Epidermal melanocyte (primary cell): ENCODE measurements around the gene MYO9B.

Experiments
- DNase-seq: peaks from one replicate; pipeline ENCODE4 v3.0.0; 2011; ENCODE audit warnings: low spot score; ENCODE audit not compliant: insufficient read length

MYO9B gene, protein sequence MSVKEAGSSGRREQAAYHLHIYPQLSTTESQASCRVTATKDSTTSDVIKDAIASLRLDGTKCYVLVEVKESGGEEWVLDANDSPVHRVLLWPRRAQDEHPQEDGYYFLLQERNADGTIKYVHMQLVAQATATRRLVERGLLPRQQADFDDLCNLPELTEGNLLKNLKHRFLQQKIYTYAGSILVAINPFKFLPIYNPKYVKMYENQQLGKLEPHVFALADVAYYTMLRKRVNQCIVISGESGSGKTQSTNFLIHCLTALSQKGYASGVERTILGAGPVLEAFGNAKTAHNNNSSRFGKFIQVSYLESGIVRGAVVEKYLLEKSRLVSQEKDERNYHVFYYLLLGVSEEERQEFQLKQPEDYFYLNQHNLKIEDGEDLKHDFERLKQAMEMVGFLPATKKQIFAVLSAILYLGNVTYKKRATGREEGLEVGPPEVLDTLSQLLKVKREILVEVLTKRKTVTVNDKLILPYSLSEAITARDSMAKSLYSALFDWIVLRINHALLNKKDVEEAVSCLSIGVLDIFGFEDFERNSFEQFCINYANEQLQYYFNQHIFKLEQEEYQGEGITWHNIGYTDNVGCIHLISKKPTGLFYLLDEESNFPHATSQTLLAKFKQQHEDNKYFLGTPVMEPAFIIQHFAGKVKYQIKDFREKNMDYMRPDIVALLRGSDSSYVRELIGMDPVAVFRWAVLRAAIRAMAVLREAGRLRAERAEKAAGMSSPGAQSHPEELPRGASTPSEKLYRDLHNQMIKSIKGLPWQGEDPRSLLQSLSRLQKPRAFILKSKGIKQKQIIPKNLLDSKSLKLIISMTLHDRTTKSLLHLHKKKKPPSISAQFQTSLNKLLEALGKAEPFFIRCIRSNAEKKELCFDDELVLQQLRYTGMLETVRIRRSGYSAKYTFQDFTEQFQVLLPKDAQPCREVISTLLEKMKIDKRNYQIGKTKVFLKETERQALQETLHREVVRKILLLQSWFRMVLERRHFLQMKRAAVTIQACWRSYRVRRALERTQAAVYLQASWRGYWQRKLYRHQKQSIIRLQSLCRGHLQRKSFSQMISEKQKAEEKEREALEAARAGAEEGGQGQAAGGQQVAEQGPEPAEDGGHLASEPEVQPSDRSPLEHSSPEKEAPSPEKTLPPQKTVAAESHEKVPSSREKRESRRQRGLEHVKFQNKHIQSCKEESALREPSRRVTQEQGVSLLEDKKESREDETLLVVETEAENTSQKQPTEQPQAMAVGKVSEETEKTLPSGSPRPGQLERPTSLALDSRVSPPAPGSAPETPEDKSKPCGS (N-terminal part only)

DNA sequence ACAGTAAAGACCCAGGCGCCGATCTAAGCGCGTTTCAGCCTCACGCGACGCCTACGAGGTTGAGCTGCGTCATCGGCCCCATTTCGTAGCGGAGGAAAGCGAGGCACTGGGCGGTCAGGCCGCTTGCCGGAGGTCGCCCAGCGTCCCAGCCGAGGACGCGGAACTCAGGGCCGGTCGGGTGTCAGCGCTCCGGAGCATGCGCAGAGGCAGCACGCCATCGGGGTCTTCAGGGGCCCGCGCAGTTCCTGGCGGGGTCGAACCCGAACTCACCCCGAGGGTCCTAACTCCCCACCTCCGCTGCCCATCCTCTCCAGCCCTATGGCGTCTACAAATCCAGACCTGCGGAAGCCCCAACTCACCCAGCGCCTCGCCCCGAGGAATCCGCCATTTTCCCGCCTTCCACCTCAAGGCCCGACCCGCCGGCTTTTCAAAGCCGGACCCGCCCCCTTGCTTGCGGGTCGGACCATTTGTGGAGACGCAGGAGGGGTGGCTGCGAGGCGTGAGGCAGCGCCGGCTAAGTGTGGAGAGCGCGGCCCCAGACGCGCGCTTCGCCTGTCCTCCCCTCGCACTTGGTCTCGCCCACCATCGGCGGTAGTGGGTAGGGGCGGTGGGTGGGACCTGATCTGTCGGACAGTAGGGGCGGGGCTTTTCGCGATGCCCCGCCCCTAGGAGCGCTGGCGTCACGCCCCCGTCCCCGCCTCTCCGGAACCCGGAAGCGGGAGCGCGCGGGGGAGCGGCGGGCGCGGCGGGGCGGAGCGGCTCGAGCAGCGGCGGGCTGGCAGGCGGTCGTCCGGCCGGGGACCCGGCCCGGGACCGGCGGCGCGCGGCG lies at the start of gene MYO9B, which contains the start of gene HAUS8:
Gene MYO9B (plus strand): TSS at position 743 of the 829 bp plus-strand sequence. CDS start 25,941 bp downstream, outside the sequence.
Gene HAUS8 (minus strand): TSS at position 418 of the 829 bp plus-strand sequence. CDS start 30 bp downstream, at position 388.
- peak; percentile 90 for DNase-seq

DNA sequence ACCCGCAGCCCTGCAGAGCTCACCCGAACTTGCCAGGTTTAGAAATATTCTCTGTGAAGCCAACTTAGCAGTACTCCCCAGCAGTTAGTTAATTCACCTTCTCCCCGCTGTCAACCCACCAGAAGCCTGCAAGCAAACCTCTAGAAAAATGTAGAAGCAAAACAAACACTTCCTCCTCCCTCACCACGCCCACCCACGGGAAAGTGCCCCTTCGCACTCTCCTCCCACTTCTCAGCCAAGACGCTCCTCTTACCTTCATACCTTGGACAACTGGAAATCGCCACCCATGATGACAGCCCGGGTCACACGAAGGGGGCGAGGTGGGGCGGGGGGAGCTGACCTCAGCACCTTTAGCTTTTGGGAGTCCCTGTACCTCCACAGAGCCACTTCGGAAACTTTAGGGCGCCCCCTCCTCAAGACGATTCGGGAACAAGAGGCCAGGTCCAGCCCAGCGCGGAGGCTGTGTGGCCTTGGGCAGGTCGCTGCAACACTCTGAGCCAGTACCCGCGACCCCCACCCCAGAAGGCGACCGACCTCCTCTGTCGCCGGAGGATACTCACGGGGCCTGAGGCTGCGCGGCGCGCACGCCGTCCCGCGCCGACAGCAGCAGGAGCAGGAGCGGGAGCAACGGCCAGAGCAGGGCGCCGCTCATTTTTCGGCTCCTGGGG lies 49.5 kb upstream of the MYO9B start:
- no peak for DNase-seq

DNA sequence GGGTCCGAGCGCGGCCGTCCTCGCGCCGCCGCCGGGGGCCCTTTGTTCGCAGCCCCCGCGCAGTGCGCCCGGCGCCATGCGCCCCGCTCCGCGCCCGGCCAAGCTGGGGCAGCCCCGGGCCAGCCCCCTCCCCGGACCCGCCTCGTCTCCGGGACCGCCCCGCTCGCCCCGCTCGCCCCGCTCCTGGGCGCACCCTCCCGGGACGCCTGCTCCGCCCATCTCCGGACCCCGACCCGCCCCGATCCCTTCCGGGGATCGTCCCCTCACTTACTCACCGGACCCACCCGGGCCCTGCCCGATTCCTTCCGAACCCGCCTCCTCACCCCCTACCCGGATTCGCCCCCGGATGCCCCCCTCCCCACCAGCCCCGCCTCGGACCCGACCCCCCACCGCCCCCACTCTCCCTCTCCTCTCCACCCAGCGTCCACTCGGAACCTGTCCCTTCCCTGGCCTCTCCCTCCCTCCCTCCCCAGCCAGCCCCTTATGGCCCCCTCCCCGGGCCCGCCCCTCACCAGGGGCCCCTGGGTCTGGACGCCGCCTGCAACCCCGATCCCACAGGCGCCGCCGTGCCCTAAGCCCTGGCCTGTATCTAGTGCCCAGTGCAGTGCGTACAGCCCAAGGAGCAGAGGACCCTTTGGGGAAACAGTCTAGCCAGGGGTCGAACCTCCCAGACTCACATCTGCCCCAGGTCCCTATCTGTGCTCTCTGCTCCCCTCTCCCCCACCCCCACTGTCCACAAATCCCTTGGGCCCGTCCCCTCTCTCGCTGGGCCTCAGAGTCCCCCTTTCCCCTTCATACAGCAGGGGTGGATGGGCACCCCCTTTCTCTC lies 48.7 kb upstream of the MYO9B start, which contains the start of gene CPAMD8:
Gene CPAMD8 (minus strand): TSS at position 105 of the 829 bp plus-strand sequence. CDS start 168 bp downstream, outside the sequence.
- DNase-seq = no peak

DNA sequence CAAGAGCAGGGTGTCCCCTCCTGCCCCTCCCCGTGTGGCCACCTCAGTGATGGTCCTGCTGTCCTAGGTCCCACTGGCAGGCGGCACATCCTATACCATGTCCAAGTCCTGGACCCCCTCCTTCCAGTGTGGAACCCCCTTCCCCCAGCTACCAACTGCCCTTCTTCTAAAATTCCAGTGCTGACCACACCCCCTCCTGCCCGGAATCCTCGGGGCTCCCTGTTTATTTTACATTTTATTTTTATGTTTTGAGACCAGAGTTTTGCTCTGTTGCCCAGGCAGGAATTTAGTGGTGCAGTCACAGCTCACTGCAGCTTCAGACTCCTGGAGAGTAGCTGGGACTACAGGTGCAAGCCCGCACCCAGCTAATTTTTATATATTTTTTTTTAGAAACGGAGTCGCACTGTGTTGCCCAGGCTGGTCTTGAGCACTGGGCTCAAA lies 48.0 kb upstream of the MYO9B start:
- no peak for DNase-seq

DNA sequence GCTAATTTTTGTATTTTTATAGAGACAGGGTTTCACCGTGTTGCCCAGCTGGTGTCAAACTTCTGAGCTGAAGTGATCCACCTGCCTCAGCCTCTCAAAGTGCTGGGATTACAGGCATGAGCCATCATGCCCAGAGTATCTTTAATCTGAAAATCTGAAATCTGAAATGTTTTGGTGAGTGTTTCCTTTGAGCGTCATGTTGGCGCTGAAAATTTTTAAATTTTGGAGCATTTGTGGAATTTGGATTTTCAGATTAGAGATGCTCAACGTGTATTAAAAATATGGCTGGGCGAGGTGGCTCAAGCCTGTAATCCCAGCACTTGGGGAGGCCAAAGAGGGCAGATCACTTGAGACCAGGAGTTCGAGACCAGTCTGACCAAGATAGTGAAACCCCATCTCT lies 43.8 kb upstream of the MYO9B start:
- DNase-seq = no peak

DNA sequence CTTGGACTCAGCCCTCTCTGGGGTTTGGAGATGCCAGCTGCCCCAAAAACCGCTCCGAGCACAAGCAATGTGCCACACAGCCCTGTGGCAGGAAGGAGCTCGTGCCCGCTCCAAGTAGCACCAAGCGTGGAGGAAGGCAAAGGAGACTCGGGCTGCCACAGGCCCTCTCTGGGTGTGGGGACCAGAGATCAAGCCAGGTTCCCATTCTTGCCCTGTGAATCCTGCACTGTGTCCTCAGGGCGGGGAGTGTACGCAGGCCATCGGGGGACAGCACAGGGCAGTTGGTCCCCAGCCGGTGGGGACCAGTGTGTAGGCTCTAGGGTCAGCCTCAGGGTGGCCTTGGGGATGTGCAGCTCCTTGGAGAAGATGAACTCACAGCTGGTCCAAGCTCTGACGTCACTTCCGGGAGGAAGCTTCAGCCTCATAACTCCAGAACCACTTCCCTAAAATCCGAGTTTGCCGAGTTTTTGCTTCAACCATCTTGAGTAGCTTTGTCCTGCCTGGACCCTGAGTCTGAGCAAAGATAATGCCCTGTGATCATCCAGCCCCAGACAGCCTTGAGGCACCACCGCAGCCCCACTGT lies 39.6 kb upstream of the MYO9B start:
- DNase-seq = no peak

DNA sequence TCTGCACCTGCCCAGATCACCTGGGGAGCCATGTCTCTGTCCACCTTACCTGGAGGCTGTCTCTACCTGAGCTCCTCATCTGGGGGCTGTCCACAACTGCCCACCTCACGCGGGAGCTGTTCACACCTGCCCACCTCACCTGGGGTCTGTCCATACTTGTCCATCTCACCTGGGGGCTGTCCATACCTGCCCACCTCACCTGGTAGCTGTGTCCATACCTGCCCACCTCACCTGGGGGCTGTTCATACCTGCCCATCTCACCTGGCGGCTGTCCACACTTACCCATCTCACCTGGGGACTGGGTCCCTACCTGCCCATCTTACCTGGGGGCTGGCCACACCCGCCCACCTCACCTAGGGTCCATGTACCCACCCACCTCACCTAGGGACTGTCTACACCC lies 38.9 kb upstream of the MYO9B start:
- no peak for DNase-seq

DNA sequence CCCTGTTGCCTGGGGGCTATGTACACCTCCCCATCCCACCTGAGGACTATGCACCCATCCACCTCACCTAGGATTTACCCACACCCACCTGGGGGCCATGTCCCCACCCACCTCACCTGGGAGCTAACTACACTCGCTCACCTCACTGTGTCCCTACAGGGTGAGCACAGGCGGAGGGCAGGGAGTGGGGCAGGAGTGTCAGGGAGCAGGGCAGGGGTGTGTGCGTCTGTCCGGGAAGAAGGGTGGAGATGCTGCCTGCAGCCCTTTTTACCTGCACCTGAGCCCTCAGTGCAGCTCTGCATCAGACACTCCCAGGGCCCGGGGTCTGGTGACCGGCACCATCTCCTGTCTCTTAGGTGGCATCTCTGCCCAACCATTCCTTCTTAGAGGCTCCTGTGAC lies 38.4 kb upstream of the MYO9B start:
- DNase-seq = no peak

DNA sequence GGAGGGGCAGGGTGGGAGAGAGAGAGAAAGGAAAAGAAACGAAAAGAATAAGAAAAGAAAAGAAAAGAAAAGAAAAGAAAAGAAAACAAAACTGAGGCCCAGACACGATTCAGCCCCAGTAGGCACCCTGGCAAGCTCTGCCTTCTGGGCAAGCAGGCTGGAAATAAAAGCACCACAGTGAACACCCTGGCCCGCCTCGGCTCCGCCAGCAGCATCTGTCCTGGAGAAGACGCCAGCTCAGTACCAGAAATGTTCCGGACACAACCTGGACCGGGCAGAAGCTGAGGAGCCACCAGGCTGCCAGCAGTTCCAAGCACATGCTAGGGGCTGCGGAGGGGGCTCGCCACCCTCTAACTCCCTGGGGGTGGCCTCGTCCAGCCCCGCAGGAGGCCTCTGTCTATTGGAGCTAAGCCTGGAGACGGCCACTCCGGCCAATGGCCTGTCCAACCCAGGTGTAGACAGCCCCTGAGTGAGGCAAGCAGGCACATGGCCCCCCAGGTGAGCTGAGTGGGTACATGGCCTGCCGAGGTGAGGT lies 37.5 kb upstream of the MYO9B start:
- no peak for DNase-seq

DNA sequence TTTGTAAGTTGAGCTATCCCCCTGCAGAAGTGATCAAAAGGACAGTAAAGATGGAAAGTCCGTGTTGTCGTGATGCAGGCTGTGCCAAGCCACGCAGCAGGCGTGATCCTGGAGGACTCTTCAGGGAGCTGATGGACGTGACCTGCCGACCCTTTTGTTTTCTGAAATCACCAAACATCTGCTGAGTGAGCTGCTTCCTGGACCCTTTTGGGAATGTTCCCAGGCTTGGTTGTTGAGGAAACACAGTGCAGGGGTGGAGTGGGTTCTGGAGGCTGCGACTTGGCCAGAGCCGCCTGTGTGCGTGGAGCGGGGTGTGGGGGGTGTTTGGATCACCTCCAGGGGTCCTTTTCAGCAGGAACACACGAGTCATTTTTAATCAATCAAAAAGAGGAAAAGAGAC lies 33.6 kb upstream of the MYO9B start:
- DNase-seq = peak; percentile 8

DNA sequence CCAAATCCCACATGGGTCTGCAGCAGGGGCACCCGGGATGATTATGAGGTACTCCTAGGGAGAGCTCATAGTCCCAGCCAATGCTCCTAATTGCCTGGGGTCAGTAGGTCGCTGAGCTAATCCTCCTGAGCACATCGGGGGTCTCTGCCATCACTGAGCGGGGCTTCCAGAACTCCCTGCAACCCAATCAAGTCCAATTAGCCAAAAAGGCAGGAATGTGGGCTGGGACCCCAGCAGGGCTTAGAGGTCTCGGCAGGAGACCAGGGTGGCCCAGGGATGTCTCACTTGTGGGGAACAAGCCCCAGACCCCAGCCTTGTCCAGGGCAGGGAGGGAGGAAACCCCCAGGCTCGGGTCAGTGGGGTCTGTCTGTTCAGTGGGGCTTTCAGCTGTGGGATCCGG lies 31.8 kb upstream of the MYO9B start:
- DNase-seq = no peak

DNA sequence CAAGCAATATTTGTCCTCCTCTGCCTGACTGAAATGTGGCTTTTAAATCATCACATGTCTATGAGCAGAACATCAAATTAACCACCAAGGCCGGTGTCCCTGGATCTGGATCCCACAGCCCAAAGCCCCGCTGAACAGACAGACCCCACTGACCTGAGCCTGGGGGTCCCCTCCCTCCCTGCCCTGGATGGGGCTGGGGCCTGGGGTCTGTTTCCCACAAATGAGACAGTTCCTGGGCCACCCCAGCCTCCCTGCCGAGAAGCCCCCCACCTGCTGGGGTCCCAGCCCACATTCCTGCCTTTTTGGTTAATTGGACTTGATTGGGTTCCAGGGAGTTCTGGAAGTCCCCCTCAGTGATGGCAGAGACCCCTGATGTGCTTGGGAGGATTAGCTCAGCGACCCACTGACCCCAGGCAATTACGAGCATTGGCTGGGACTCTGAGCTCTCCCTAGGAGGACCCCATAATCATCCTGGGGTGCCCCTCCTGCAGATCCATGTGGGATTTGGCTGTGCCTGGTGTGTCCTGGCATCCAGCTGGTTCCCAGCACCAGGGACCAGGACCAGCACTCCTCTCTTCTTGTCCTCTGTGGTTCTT lies 29.6 kb upstream of the MYO9B start:
- no peak for DNase-seq

DNA sequence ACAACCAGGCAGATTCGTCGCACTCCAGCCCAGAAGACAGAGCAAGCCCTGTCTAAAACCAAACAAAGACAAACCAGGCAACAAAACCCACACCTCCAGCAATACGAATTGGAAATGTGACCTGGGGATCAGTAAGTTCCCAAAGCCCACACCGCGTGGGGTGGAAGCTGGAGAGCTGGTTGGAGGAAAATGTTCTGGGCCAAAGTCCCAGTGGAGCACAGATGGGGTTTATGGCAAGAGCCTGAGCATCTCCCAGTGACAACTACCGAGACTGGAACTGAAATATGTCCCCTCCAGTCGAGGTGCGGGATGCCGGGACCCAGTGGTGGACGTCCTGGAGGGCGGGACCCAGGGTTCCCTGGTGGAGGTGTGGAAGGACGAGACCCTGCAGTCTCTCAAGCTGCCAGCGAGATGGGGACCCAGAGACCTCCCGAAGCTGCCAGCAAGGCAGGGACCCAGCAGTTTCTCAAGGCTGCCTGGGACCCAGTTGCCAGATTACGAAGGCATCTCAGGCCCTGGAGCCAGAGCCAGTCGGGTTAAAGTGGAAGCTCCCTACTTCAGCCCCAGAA lies 26.6 kb upstream of the MYO9B start:
- no peak for DNase-seq

DNA sequence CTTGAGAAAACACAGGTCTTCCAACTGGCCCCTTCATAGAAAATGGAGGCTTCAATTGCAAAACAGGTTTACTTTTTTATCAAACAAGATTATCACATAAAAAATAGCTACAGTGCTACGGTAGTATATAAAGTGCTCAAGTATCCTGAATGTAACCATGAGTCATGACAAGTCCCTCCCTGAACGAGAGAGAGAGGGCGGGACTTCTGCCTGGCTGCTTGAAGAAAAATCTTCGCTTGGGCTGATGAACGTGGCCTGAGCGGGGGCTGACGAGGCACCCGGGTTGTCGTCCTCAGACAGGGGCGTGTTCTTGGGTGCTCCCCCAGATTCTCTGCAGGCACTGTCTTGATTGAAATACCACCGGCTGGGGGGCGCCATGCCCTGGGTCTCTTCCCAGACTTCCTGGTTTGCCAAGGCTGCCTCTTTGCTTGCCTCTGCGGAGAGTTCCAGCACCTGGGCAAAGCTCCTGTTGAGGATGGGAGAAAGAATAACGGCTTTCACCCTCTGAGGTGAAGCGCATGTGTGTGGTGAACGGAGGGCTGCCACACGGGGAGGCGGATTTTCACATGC lies 25.8 kb upstream of the MYO9B start:
- no peak for DNase-seq

DNA sequence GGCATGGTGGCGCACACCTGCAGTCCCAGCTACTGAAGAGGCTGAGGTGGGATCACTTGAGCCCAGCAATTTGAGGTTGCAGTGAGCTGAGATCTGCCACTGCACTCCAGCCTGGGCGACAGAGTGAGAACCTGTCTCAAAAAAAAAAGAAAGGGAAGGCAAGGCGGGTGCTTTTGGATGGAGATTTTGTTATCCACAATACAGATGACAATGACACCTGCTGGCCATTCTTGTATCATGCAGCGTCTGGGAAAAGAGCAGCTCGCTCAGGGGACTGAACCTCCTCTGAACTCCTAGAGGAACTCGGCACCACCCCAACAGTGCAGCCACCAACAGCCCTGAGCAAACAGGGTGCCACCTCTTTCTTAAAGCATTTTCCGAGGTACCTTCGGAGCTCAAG lies 23.1 kb upstream of the MYO9B start:
- DNase-seq = no peak

DNA sequence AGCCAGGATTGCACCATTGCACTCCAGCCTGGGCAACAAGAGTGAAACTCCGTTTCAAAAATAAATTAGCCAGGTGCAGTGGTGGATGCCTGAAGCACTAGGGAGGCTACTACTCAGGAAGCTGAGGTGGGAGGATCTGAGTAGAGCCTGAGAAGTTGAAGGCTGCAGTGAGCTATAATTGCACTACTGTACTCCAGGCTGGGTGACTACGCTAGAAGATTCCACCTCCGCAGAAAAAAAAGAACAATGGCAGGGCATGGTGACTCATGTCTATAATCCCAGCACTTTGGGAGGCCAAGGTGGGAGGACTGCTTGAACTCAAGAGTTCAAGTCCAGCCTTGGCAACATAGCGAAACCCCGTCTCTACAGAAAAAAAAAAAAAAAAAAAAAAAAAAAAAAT lies 20.8 kb upstream of the MYO9B start:
- DNase-seq = no peak

DNA sequence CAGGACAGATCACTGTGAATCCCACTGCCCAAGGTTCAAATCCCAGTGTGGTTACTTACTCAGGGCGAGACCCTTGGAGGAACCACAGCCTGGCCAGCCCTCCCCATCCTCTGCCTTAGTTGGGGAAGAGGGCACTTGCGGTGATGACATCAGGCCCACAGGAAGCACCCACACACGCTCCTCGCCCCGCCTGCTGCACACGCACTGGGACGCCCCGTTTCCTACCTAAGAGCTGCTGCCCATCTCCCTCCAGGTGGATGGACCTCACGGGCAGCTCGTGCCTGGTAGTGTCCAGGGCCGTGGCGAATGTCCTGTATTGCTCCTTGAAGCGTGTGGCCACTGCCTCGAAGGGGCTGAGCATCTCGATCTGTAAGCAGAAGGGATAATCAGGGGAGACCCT lies 19.9 kb upstream of the MYO9B start:
- DNase-seq = no peak
